Stimulated activated CD4-positive, alpha-beta T cell treated with anti-CD3 and anti-CD28 coated beads, Interleukin-1b, Interleukin-23, amount 100 ng/mL, for 24 hours (primary cell): Measurements from ENCODE around the gene TH.

ENCODE experiments used
- DNase-seq, 4 experiments: peaks; one replicate each; pipeline ENCODE4 v3.0.0-alpha.2; 2020; ENCODE audit warnings: low read depth in 4 of 4, low spot score in 1 of 4

The TH gene

GRCh38 chr11:2163428-2163978 lies 8.1 kb downstream of the TH start:
- no peak for DNase-seq

GRCh38 chr11:2160736-2161259 lies 10.8 kb downstream of the TH start, which contains the start of gene INS:
Gene INS, minus strand, starts transcription at chr11:2161209. Its CDS starts 238 bp downstream, at chr11:2160971.
- DNase-seq, result no peak

GRCh38 chr11:2159536-2160413 lies 11.8 kb downstream of the TH start:
- DNase-seq, result no peak

- DNase-seq, result no peak
These were observed 12.6 kb downstream of the TH start for GRCh38 chr11:2158966-2159365.

- DNase-seq, result no peak
These were observed 13.3 kb downstream of the TH start for GRCh38 chr11:2158296-2158737.

- no peak for DNase-seq
These were observed 14.1 kb downstream of the TH start for GRCh38 chr11:2157294-2158040.

GRCh38 chr11:2156416-2157182 lies 15.0 kb downstream of the TH start:
- DNase-seq, result peak in 2 of 4 experiments; percentile 36 to 42

GRCh38 chr11:2155511-2155910 lies 16.1 kb downstream of the TH start:
- no peak for DNase-seq

GRCh38 chr11:2154889-2155288 lies 16.7 kb downstream of the TH start:
- DNase-seq, result no peak

- no peak for DNase-seq
These were observed 17.4 kb downstream of the TH start for GRCh38 chr11:2154195-2154585.

GRCh38 chr11:2153581-2154194 lies 17.9 kb downstream of the TH start:
- no peak for DNase-seq

- DNase-seq, result peak; percentile 62 to 81 (median 66)
These were observed 19.9 kb downstream of the TH start for GRCh38 chr11:2151500-2152257.

- no peak for DNase-seq
These were observed 21.5 kb downstream of the TH start for GRCh38 chr11:2149864-2150847.

- DNase-seq, result no peak
These were observed 22.2 kb downstream of the TH start for GRCh38 chr11:2149460-2149859.

- DNase-seq, result no peak
These were observed 23.0 kb downstream of the TH start for GRCh38 chr11:2148595-2148994.

GRCh38 chr11:2147391-2147790 lies 24.2 kb downstream of the TH start:
- DNase-seq, result no peak

GRCh38 chr11:2146051-2146450 lies 25.6 kb downstream of the TH start:
- no peak for DNase-seq

GRCh38 chr11:2144544-2145248 lies 26.9 kb downstream of the TH start:
- DNase-seq, result no peak
